ENCODE measurements around the gene YWHAG. TPM values are rescaled to one million over a fixed set of nuclear protein-coding genes. Genes with fewer than 3 reads are reported as not detected.
"Not testable (repeated sequence)": the region's sequence is repeated elsewhere in the genome, so short reads cannot be mapped to it uniquely, and the experiment has no call there.

The YWHAG gene
- polyA plus RNA-seq, 3 donors = 6.9 to 12.2 (median 9.3) TPM

- Histone ChIP-seq H3K4me2 (replicated peaks; ENCODE audit: extremely low read depth, low read length, poor library complexity, severe bottlenecking) (peak overlapping the region; percentile 97), H3K36me3 (replicated peaks in 1 of 2; ENCODE audit: control insufficient read depth in 1 of 2, insufficient read depth in 2 of 2, low read length in 2 of 2) (no peaks in the 10 kb centered on the region), H3K4me1 (ENCODE audit: control insufficient read depth in 1 of 2, insufficient read depth in 2 of 2, low read length in 2 of 2) (peaks cover 45 to 56% of the 10 kb centered on the region in 2 donors), H3K9ac (ENCODE audit: insufficient read depth, low read length, poor library complexity, severe bottlenecking) (peak overlapping the region; percentile 70), H3K9me3 (replicated peaks in 1 of 2; ENCODE audit: control insufficient read depth in 1 of 2, insufficient read depth in 1 of 2, low read length in 2 of 2) (no peaks in the 10 kb centered on the region), H3K4me3 (replicated peaks in 1 of 3; ENCODE audit: low read depth in 2 of 3, low read length in 3 of 3) (peak overlapping the region; percentile 26 to 86 (median 40)), H4K20me1 (ENCODE audit: insufficient read depth, low read length) (no peaks in the 10 kb centered on the region), H2AFZ (ENCODE audit: insufficient read depth, low read depth, low read length, poor library complexity, severe bottlenecking) (peak overlapping the region; percentile 97), H3K27ac (ENCODE audit: low read depth in 1 of 2, low read length in 2 of 2) (peak overlapping the region; percentile 4 to 69), H3K79me2 (ENCODE audit: insufficient read depth, low read length) (no peaks in the 10 kb centered on the region), H3K27me3 (ENCODE audit: control insufficient read depth in 2 of 2, insufficient read depth in 2 of 2, low read length in 2 of 2) (no peaks in the 10 kb centered on the region)
- Mint-ChIP-seq H3K9me3 (peaks cover 0 to 3% (median 0%) of the 10 kb centered on the region in 7 donors), H3K36me3 (no peaks in the 10 kb centered on the region), H3K4me1 (peaks cover 41% of the 10 kb centered on the region), H3K27me3 (ENCODE audit: low read depth in 3 of 3) (peaks cover 0 to 2% (median 0%) of the 10 kb centered on the region in 3 donors), H3K4me3 (peak overlapping the region; percentile 78 to 91), H3K27ac (peak overlapping the region; percentile 89 to 95 (median 95))
- intact Hi-C loops (cut with micrococcal nuclease) = loop anchor here in 1 of 2 donors (5.0 kb wide), 1 partner anchor 35 kb away; the partner anchor contains the start of gene YWHAG
- TF ChIP-seq CTCF (IDR thresholded peaks at IDR 0.05) = no peak
- no peak for DNase-seq
- 21% methylated on average over 9 of the region's 12 CpGs for WGBS (ENCODE audit: insufficient coverage)
Observed at GRCh38 chr7:76392531-76393115, 33.8 kb upstream of the YWHAG start.

- Histone ChIP-seq H3K9ac (ENCODE audit: insufficient read depth, low read length, poor library complexity, severe bottlenecking) (no peak overlapping the region), H3K27ac (ENCODE audit: low read depth in 1 of 2, low read length in 2 of 2) (no peak overlapping the region), H3K4me3 (replicated peaks in 1 of 3; ENCODE audit: low read depth in 2 of 3, low read length in 3 of 3) (no peak overlapping the region), H3K27me3 (ENCODE audit: control insufficient read depth in 2 of 2, insufficient read depth in 2 of 2, low read length in 2 of 2) (no peaks in the 10 kb centered on the region), H3K4me2 (replicated peaks; ENCODE audit: extremely low read depth, low read length, poor library complexity, severe bottlenecking) (no peak overlapping the region), H3K79me2 (ENCODE audit: insufficient read depth, low read length) (no peaks in the 10 kb centered on the region), H3K9me3 (replicated peaks in 1 of 2; ENCODE audit: control insufficient read depth in 1 of 2, insufficient read depth in 1 of 2, low read length in 2 of 2) (no peaks in the 10 kb centered on the region), H2AFZ (ENCODE audit: insufficient read depth, low read depth, low read length, poor library complexity, severe bottlenecking) (no peak overlapping the region), H4K20me1 (ENCODE audit: insufficient read depth, low read length) (no peaks in the 10 kb centered on the region), H3K4me1 (ENCODE audit: control insufficient read depth in 1 of 2, insufficient read depth in 2 of 2, low read length in 2 of 2) (peaks cover 31 to 42% of the 10 kb centered on the region in 2 donors), H3K36me3 (replicated peaks in 1 of 2; ENCODE audit: control insufficient read depth in 1 of 2, insufficient read depth in 2 of 2, low read length in 2 of 2) (no peaks in the 10 kb centered on the region)
- H3K4me1 Mint-ChIP-seq = peaks cover 26% of the 10 kb centered on the region
- peaks cover 0 to 3% (median 0%) of the 10 kb centered on the region in 7 donors for H3K9me3 Mint-ChIP-seq
- no peaks in the 10 kb centered on the region for H3K36me3 Mint-ChIP-seq
- peaks cover 0 to 2% (median 0%) of the 10 kb centered on the region in 3 donors for H3K27me3 Mint-ChIP-seq (ENCODE audit: low read depth in 3 of 3)
- TF ChIP-seq CTCF (IDR thresholded peaks at IDR 0.05) = no peak
- intact Hi-C loops (cut with micrococcal nuclease) = loop anchor here in 1 of 2 donors (5.0 kb wide), 1 partner anchor 33 kb away; the partner anchor contains the start of gene YWHAG
- no peak for DNase-seq
- peak overlapping the region in 1 of 7 donors; percentile 14 for H3K27ac Mint-ChIP-seq
- 92% methylated on average over 12 of the region's 13 CpGs for WGBS (ENCODE audit: insufficient coverage)
- no peak overlapping the region for H3K4me3 Mint-ChIP-seq
Observed at GRCh38 chr7:76390092-76390491, 31.3 kb upstream of the YWHAG start.

- H4K20me1 ChIP-seq (ENCODE audit: insufficient read depth, low read length); H3K27me3 Mint-ChIP-seq (ENCODE audit: low read depth in 3 of 3); H3K36me3 Mint-ChIP-seq; H3K4me3 ChIP-seq (replicated peaks in 1 of 3; ENCODE audit: low read depth in 2 of 3, low read length in 3 of 3); DNase-seq; H3K9me3 Mint-ChIP-seq; intact Hi-C loops (cut with micrococcal nuclease); H3K27ac ChIP-seq (ENCODE audit: low read depth in 1 of 2, low read length in 2 of 2); H3K79me2 ChIP-seq (ENCODE audit: insufficient read depth, low read length); H3K9me3 ChIP-seq (replicated peaks in 1 of 2; ENCODE audit: control insufficient read depth in 1 of 2, insufficient read depth in 1 of 2, low read length in 2 of 2); H3K9ac ChIP-seq (ENCODE audit: insufficient read depth, low read length, poor library complexity, severe bottlenecking); H2AFZ ChIP-seq (ENCODE audit: insufficient read depth, low read depth, low read length, poor library complexity, severe bottlenecking); H3K4me3 Mint-ChIP-seq; H3K27me3 ChIP-seq (ENCODE audit: control insufficient read depth in 2 of 2, insufficient read depth in 2 of 2, low read length in 2 of 2); H3K4me2 ChIP-seq (replicated peaks; ENCODE audit: extremely low read depth, low read length, poor library complexity, severe bottlenecking); H3K36me3 ChIP-seq (replicated peaks in 1 of 2; ENCODE audit: control insufficient read depth in 1 of 2, insufficient read depth in 2 of 2, low read length in 2 of 2): not testable (repeated sequence)
- Mint-ChIP-seq H3K27ac (peak overlapping the region in 1 of 7 donors; percentile 30), H3K4me1 (peaks cover 17% of the 10 kb centered on the region)
- 100% methylated on average over 4 of the region's 6 CpGs for WGBS (ENCODE audit: insufficient coverage)
- H3K4me1 ChIP-seq (ENCODE audit: control insufficient read depth in 1 of 2, insufficient read depth in 2 of 2, low read length in 2 of 2) = peaks cover 17 to 19% of the 10 kb centered on the region in 2 donors
Observed at GRCh38 chr7:76387789-76388188, 29.0 kb upstream of the YWHAG start.

Measured in CD14-positive monocyte (primary cell).